NCI-H69 (cell line): ENCODE results near the gene IL5RA.

Experiments
- DNase-seq: peaks from one replicate; lab custom pipeline; 2025; lab: John Stamatoyannopoulos, UW

The IL5RA gene

DNA sequence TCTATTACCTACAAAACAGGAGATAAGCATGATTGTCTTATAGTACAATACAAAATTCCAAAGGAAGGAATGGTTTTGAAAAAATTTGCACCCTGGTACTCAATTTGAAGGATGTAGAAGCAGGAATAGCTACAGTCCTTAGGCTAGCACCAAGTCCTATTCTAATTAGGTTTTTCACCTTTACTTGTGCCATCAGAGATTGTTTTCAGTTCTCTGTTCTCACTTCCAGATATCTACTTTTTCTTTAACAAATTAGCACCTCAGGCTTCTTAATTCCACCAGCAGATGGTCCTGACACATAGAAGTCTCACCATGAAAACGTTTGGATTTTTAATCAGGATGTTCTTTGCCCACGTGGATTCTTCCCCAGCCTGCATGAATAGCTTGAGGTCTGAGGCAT, 43.8 kb downstream of the IL5RA start:
- DNase-seq = no peak

DNA sequence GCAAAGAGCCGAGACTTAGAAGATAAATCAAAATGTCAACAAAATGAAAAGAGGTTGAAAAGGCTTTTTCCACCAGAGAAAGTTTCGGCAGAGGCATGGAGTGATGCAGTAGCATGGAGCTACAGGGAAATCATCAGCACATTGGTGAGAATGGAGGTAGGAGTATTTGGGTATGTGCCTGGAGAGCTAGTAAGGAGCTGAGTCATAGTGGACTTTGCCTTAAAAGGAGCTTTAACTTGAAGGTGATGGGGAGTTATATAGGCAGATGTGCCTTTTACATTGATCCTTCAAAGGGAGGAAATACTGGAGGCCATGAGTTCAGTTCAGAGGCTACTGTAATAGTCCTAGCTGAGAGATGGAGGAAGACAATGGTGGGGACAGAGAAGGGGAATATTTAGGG, 44.3 kb downstream of the IL5RA start:
- no peak for DNase-seq

DNA sequence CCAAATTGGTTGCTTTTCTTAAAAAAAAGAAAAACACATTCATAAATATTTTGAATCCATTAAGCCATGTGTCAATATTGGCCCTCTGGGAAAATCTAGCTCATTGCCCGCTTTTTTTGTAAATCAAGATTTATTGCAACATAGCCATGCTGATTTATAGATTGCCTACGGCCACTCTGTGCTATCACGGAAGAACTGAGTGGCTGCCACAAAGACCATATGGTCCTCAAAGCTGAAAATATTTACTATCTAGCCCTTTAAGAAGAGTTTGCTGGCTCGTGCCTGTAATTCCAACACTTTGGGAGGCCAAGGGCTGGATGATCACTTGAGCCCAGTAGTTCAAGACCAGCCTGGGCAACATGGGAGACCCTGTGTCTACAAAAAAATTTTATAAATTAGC, 45.9 kb downstream of the IL5RA start:
- peak; percentile 0 for DNase-seq

DNA sequence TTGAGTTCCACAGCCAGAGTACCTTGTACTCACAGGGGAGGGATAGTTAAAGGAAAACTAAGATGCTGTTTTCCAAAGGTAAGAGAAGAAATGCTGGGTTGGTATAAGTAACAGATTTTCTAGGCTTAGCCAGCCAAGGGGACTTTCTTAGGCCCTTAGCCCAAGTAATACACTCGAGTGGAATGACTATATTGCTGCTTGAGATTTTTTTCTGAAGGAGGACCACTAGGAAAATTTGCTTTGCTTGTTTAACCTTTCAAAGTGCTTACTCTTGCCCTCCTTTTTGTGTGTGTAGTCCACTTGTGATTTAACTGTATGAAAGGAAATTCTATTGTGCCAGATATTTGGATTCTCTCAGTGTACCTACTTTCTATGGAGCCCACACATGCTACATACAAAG, 50.5 kb downstream of the IL5RA start:
- no peak for DNase-seq

DNA sequence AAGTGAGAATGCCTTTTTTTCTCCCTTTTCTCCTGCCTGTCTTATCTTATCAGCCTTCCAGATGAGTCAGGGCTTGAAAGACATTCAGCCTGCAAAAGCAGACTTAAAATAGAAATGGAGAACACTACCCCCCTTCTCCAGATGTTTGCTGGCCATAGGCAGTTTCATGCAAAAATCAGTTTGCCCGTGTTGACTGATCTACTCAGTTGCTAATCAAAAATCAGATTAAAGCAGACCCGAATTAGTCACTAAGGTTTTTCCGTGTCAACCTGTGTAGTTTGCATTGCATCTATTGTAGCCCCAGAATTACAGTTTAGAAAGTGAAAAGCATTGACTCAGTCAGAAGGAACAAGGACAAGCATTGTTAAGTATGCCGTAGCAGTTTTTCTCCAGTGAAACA, 56.2 kb downstream of the IL5RA start:
- DNase-seq = no peak

DNA sequence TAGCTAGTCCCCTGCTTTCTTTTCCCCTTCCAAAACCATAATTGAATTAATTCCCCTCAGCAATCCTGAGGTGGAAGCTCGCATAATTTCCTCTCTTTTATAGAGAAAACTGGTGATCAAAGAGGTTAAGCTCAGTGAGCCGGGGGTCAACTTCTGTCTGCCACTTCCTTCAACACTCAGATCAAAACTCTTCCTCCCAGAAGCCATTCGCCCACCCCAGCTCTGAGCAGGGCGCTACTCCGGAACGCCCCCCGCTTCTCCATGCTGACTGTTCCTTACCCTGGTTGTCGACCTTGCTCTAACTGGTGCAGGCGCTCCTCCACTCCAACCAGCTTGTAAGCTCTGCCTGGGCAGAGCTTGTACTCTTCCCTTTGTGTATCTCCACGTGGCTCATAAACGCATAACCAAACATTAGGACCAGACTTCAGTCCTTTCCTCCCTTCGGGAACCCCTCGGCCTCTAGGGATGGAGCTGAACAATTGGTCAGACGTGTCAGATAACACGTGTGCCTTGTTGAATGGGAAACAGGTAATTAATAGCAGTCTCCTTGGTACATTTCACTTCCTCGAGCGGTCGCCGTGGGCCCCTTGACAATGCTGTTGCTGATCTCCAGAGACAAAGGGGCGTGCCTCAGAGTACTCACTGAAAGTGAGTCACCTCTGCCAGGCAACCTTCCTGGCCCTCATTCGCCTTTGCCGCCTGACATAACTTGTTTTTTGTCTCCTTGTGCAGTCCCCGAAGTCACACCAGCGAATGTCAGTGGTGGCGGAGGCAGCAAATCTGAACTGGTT, 71.8 kb downstream of the IL5RA start:
- DNase-seq = no peak

DNA sequence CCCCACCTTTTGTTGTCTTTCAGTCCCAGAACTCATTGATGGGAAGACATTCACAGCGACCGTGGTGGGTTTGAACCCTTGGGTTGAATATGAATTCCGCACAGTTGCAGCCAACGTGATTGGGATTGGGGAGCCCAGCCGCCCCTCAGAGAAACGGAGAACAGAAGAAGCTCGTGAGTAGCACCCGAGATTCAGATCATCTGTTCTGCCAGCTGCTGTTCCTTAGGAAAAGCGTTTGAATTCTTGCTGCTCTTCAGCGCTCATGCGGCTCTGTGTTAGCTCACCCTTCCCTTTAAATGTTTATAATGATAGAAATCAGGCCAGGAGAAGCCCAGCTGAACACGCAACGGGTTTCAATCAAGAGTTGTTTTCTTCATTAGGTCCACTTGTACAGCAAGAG, 73.0 kb downstream of the IL5RA start:
- DNase-seq = no peak

DNA sequence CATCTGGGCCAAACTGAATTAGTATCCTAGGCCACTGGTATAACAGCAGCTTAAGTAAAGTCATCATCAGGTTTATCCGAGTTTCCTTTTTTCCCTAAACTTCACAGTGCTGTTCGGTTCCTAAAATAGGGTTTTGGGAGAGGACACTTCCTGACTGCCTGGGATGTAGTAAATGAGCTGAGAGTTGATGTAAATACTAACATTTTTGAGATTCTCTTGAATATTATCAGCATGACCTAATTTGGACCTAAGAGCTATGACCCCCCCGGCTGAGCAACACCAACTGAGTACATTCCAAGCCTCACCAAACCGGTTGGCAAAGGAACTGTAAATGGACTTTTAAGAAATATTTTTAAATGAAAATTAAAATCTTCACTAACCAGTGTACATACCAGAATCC, 78.8 kb downstream of the IL5RA start:
- DNase-seq = no peak

DNA sequence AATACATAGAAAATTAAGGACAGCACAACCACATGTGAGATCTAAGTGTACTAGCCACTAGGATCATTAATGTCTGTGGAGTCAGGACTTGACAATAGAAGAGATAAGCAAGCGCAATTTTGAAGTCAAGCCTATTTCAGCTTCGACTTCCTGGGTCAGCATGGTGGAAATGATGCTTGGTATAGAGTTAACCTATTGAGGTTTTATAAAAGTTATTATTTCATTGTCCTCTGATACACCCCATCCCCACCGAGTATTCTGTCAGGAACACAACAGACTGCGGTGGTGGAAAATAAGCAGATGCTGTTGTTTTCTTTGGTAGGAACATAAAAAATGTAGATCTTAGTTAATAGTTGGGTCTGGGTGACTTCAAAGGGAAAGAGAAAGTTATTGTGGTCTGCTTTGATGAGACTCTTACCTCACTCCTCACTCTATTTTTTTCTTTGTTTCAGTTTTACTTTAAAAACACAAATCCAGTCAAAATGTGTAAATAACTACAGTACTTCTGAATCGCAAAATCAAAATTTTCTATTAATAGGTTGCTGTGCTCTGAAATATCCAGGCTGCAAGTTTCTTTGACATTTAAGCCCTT, 82.1 kb downstream of the IL5RA start:
- DNase-seq = no peak

DNA sequence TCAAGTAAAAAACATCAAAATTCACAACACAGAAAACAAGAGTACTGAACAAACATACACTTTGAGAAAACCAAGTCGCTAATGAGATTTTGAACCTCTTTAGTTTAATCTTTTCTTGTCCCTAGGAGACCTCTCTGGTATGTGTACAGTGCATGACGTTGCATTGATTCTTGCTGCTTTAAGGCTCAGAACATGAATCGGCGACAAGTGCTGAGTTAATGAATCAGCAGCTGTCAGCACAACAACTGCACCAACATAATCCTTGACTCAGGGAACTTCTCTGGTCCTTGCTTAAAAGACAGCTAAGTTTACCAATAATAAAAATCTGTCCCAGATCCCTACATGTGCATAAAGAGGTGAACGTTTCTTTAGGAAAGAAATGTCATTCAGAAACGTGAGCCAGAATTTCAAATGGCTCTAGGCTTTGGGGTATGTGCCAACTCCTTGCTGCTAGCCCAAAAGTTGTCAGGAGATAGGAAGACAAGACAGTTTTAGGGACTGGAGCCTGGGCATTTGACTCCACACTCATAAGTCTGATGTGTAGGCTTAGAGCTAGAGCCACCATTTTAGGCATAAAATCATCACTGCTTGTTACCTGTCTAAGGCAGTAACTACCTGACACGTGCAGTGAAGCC, 86.9 kb downstream of the IL5RA start:
- DNase-seq = no peak

DNA sequence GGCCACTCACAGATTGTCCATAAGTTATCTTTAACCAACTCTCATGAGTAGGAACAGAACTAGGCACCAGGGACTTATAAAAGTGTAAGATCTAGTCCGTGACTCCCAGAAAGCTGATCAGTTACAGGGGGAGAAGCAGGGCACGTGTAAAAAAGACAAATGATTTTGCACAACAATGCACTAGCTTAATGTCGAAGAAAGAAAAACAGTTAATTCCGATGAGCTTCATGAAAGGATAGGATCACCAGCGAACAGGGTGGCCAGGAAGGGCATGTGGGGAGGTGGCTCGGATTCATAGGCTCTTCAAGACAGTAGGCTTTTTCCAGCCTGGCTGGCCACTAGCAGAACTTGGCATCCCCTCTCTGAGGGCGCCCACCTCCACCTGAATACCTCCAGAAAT, 90.0 kb downstream of the IL5RA start:
- no peak for DNase-seq
